Lung (tissue), 12 donors: ENCODE data around the gene EME2. TPM values are rescaled to one million over a fixed set of nuclear protein-coding genes. Genes with fewer than 3 reads are reported as not detected.

ENCODE experiments used
- ATAC-seq: fragments of 200-7000 bp; cut with Tn5 transposase; one replicate; pipeline ENCODE4 v1.9.1; 2020; ENCODE audit warnings: moderate number of reproducible peaks; ENCODE audit not compliant: insufficient read depth, low FRiP score
- DNase-seq, 3 donors: peaks; one replicate each; pipeline ENCODE4 v3.0.0-alpha.2; 2013 to 2017
- H3K27ac ChIP-seq, 2 donors: one replicate each; pipeline ENCODE4 v1.5.1; 2013; ENCODE audit warnings: mild to moderate bottlenecking in 2 of 2, moderate library complexity in 2 of 2, control low read depth in 1 of 2, inconsistent platforms in 1 of 2, low read depth in 1 of 2, low read length in 1 of 2
- H3K27me3 ChIP-seq, 3 donors: one replicate each; pipeline ENCODE4 v1.5.1; 2013; ENCODE audit warnings: low read length in 2 of 3; ENCODE audit not compliant: control insufficient read depth in 3 of 3, insufficient read depth in 3 of 3
- H3K36me3 ChIP-seq, 4 donors: one replicate each; pipeline ENCODE4 v1.5.1; 2013; ENCODE audit warnings: low read length in 4 of 4, mild to moderate bottlenecking in 1 of 4, moderate library complexity in 1 of 4; ENCODE audit not compliant: control insufficient read depth in 4 of 4, insufficient read depth in 4 of 4
- H3K4me1 ChIP-seq, 5 donors: one replicate each; pipeline ENCODE4 v1.5.1; 2013; ENCODE audit warnings: low read length in 5 of 5, mild to moderate bottlenecking in 2 of 5, moderate library complexity in 1 of 5; ENCODE audit not compliant: control insufficient read depth in 5 of 5, insufficient read depth in 5 of 5
- H3K4me3 ChIP-seq: one replicate; pipeline ENCODE4 v1.5.1; 2013; ENCODE audit warnings: mild to moderate bottlenecking, control low read depth, moderate library complexity
- H3K9ac ChIP-seq, 2 donors: one replicate each; pipeline ENCODE4 v1.5.1; 2013; ENCODE audit warnings: low read length in 2 of 2, control low read depth in 1 of 2; ENCODE audit not compliant: insufficient read depth in 1 of 2
- H3K9me3 ChIP-seq, 4 donors: one replicate each; pipeline ENCODE4 v1.5.1; 2013; ENCODE audit warnings: low read length in 3 of 4, mild to moderate bottlenecking in 1 of 4, moderate library complexity in 1 of 4; ENCODE audit not compliant: control insufficient read depth in 4 of 4, insufficient read depth in 3 of 4
- WGBS, 2 donors: extraction: QIAGEN DNeasy Blood & Tissue Kit; methylation state at CpG; one replicate each; pipeline ENCODE4 v1.1.7; 2013; 5-methylcytosine and 5-hydroxymethylcytosine counted together
- polyA plus RNA-seq, 2 donors: library from polyadenylated mRNA; stranded (reverse); fragments of 200-250 nt; gene quantifications; one replicate each; pipeline ENCODE4 v1.2.1, GENCODE V29; 2013
- total RNA-seq, 2 donors: library from RNA; depleted of rRNA in 1 of 2; stranded (reverse); fragments of >200 nt in 1 of 2; gene quantifications; one replicate each; pipeline ENCODE4 v1.2.1, GENCODE V29; 2014 to 2021
- TF ChIP-seq, protein P1 (sequence below): IDR thresholded peaks from 2 replicates; pipeline ENCODE4 v1.5.1; 2012; ENCODE audit warnings: mild to moderate bottlenecking; ENCODE audit errors: control extremely low read depth, extremely low read depth
- donor health status: control.
- donor health status: control.
- donor health status: Bipolar disorder and iron deficiency.
- donor health status: healthy.
- donor health status: DM: yes; HTN: yes; CAD: no.

EME2 gene
- total and polyA plus RNA-seq, 4 donors, result 8.6 to 30.2 (median 9.8) TPM

DNA sequence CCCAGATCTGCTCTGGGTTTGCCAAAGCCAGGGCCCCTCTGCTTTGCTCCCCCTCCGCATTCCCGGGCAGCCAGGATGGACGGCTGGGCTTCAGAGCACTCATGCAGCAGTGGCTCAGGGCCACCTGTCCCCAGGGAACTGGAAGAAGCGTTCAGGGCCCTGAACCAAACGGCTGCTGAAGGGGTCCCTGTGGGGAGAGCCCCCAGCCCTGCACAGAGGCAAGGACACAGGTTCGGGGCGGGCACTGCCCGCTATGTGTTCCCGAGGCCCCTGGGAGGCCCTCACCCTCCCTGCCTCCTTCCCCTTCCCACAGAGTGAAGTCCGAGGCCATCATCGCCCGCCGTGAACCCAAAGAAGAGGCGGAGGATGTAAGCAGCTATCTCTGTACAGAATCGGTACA lies 11.7 kb upstream of the EME2 start:
- Histone ChIP-seq H3K9ac (no peak overlapping the region), H3K27me3 (no peaks in the 10 kb centered on the region), H3K4me3 (no peak overlapping the region), H3K9me3 (no peaks in the 10 kb centered on the region), H3K27ac (no peak overlapping the region), H3K36me3 (peaks cover 0 to 67% (median 23%) of the 10 kb centered on the region in 4 donors), H3K4me1 (no peaks in the 10 kb centered on the region)
- TF ChIP-seq, protein P1, sequence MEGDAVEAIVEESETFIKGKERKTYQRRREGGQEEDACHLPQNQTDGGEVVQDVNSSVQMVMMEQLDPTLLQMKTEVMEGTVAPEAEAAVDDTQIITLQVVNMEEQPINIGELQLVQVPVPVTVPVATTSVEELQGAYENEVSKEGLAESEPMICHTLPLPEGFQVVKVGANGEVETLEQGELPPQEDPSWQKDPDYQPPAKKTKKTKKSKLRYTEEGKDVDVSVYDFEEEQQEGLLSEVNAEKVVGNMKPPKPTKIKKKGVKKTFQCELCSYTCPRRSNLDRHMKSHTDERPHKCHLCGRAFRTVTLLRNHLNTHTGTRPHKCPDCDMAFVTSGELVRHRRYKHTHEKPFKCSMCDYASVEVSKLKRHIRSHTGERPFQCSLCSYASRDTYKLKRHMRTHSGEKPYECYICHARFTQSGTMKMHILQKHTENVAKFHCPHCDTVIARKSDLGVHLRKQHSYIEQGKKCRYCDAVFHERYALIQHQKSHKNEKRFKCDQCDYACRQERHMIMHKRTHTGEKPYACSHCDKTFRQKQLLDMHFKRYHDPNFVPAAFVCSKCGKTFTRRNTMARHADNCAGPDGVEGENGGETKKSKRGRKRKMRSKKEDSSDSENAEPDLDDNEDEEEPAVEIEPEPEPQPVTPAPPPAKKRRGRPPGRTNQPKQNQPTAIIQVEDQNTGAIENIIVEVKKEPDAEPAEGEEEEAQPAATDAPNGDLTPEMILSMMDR, result no peak
- 95% methylated on average over 14 to 15 of the region's 15 CpGs for WGBS, 2 donors
- DNase-seq, result no peak
- ATAC-seq, result no peak

DNA sequence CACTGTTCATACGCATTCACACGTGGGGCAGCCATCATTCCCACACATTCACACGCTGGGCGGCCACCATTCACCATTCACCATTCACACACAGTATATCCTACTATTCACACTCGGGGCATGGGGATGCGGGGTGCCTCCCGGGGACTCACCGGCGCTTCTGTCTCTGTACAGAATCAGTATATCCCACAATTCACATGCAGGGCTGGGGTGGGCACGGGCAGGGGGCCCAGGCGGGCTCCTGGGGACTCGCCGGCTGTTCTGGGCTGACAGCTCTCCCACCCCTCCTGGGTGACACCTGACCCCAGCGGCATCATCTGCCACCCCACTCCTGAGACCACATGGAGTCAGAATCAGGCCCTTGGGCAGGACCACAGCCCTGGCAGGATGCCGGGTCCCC lies 10.9 kb upstream of the EME2 start:
- 94 to 95% methylated on average over 15 of the region's 15 CpGs for WGBS, 2 donors
- Histone ChIP-seq H3K27ac (no peak overlapping the region), H3K27me3 (no peaks in the 10 kb centered on the region), H3K4me3 (no peak overlapping the region), H3K36me3 (peaks cover 4 to 73% (median 22%) of the 10 kb centered on the region in 4 donors), H3K9me3 (no peaks in the 10 kb centered on the region), H3K4me1 (no peaks in the 10 kb centered on the region), H3K9ac (no peak overlapping the region)
- TF ChIP-seq, protein P1, result no peak
- no peak for ATAC-seq
- no peak for DNase-seq

DNA sequence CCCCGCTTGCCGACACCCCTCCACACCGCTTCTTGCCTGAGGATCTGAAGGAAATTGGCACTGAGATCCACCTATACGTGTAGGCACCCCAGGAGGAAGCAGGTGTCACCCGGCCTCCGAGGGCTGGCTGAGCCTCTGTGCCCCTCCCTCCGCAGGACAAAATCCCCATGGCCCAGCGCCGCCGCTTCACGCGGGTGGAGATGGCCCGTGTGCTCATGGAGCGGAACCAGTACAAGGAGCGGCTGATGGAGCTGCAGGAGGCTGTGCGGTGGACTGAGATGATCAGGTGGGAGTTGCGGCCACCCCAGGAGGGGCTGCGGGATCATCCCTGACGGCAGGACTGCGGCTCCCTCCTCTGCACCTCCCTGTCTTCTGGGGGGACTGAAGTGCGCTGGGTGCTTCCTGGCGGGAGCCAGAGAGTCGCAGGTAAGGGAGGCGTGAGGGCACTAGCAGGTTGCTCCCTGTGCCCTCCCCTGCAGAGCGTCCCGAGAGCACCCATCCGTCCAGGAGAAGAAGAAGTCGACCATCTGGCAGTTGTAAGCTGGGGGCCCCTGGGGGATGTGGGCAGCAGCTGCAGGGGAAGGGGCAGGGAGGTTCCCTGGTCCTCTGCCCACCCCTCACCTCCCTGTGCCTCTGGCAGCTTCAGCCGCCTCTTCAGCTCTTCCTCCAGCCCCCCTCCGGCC lies 10.3 kb upstream of the EME2 start:
- Histone ChIP-seq H3K36me3 (peaks cover 5 to 79% (median 24%) of the 10 kb centered on the region in 4 donors), H3K4me1 (no peaks in the 10 kb centered on the region), H3K4me3 (no peak overlapping the region), H3K27ac (no peak overlapping the region), H3K27me3 (no peaks in the 10 kb centered on the region), H3K9ac (no peak overlapping the region), H3K9me3 (no peaks in the 10 kb centered on the region)
- no peak for DNase-seq
- TF ChIP-seq, protein P1, result no peak
- no peak for ATAC-seq
- WGBS, 2 donors, result 93% methylated on average over 28 to 30 of the region's 30 CpGs
